ENCODE results near the gene CCL2.
A peak's percentile ranks its signal among the peaks of the same experiment; 100 is the strongest.

Gene CCL2

DNA sequence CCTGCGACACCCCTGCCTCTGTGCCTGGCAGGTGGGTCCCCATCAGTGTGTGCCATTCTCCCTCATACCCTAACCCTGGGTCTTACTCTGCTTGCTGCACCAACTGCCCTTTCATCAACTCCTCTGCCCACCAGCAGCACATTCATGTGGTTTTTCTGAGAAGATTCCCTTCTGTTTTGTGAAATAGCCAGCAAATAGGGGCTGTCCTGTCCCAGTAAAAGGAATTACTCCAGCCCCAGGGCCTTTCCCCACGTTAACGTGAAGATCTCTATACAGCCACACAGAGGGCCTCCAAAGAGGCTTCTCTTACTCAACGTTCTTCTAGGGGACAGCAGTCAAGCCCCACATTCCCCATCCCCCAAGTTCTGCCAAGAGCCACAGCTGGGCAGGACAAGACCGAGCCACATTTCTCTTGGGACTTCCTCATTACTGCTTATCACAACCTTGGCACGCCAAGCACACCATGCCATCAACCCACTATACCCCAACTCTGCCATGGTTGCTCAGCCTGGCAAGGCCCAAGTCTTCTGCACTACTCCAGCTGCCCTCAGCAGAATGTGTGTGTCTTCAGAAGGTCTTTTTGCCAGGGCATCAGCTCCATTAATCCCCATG is 18.7 kb upstream of the CCL2 start:
- Histone ChIP-seq H3K27ac (ENCODE audit: insufficient read depth in 1 of 2, low read depth in 1 of 2, low read length in 2 of 2, poor library complexity in 1 of 2, severe bottlenecking in 2 of 2) (no peak overlapping the region), H3K27me3 (replicated peaks in 2 of 5; ENCODE audit: control insufficient read depth in 4 of 5, insufficient read depth in 5 of 5, low read length in 4 of 5) (no peaks in the 10 kb centered on the region), H3K9me3 (ENCODE audit: control extremely low read depth in 1 of 5, control insufficient read depth in 4 of 5, insufficient read depth in 2 of 5, low read depth in 1 of 5, low read length in 4 of 5) (no peaks in the 10 kb centered on the region), H3K4me3 (ENCODE audit: control insufficient read depth in 1 of 7, extremely low read depth in 1 of 7, insufficient read depth in 4 of 7, low read depth in 2 of 7, low read length in 6 of 7) (no peak overlapping the region), H3K36me3 (ENCODE audit: control insufficient read depth in 4 of 4, insufficient read depth in 4 of 4, low read length in 3 of 4) (no peaks in the 10 kb centered on the region), H3K4me1 (ENCODE audit: control extremely low read depth in 1 of 4, control insufficient read depth in 4 of 4, insufficient read depth in 4 of 4, low read length in 3 of 4) (peaks cover 9 to 72% (median 65%) of the 10 kb centered on the region in 4 experiments)
- ChIA-PET CTCF (interaction anchor here (1.0 to 3.0 kb wide), 5 partner anchors 13 to 125 kb away, joined by 3 to 15 read pairs (median 6); partner anchors contain the start of gene CCL2), POLR2A (interaction anchor here (0.6 kb wide), 1 partner anchor 724 kb away, joined by 3 read pairs; no protein-coding TSS in a partner anchor)
- DNase-seq: peak; percentile 38 to 86 (median 81)
- 45% methylated on average over 6 of the region's 6 CpGs for WGBS (ENCODE audit: insufficient coverage)

- no peak for DNase-seq
- CTCF ChIA-PET: interaction anchor here (1.0 to 3.0 kb wide), 4 partner anchors 18 to 123 kb away, joined by 3 to 15 read pairs (median 6); partner anchors contain the start of gene CCL2
- Histone ChIP-seq H3K27me3 (replicated peaks in 2 of 5; ENCODE audit: control insufficient read depth in 4 of 5, insufficient read depth in 5 of 5, low read length in 4 of 5) (no peaks in the 10 kb centered on the region), H3K9me3 (ENCODE audit: control extremely low read depth in 1 of 5, control insufficient read depth in 4 of 5, insufficient read depth in 2 of 5, low read depth in 1 of 5, low read length in 4 of 5) (no peaks in the 10 kb centered on the region), H3K4me3 (ENCODE audit: control insufficient read depth in 1 of 7, extremely low read depth in 1 of 7, insufficient read depth in 4 of 7, low read depth in 2 of 7, low read length in 6 of 7) (no peak overlapping the region), H3K27ac (ENCODE audit: insufficient read depth in 1 of 2, low read depth in 1 of 2, low read length in 2 of 2, poor library complexity in 1 of 2, severe bottlenecking in 2 of 2) (no peak overlapping the region), H3K36me3 (ENCODE audit: control insufficient read depth in 4 of 4, insufficient read depth in 4 of 4, low read length in 3 of 4) (no peaks in the 10 kb centered on the region), H3K4me1 (ENCODE audit: control extremely low read depth in 1 of 4, control insufficient read depth in 4 of 4, insufficient read depth in 4 of 4, low read length in 3 of 4) (peaks cover 19 to 83% (median 75%) of the 10 kb centered on the region in 4 experiments)
- POLR2A ChIA-PET: no interaction called here
- 100% methylated on average over 3 of the region's 3 CpGs for WGBS (ENCODE audit: insufficient coverage)
Measured at GRCh38 chr17:34237458-34237857, 17.6 kb upstream of the CCL2 start.

DNA sequence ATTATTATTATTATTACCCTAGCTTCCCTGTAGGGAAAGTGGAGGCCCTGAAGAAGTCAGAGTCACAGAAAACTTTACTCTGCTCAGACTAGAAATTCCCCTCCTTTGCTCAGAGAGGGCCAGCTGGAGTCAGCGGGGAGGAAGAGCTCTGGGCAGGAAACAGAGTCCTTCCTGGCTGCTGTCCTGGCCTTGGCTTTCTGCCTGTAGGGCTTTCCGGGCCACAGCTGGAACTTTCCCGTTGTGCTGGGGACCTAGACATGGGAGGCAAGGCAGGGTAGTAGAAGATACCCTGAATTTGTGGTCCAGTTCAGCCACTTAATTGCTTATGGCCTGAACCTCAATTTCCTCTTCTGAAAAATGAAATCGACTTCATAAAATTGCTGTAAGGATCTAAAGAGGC is 14.0 kb upstream of the CCL2 start:
- CTCF ChIA-PET: interaction anchor here (2.3 kb wide), 1 partner anchor 14 kb away, joined by 7 read pairs; the partner anchor contains the start of gene CCL2
- no peak overlapping the region for H3K4me3 ChIP-seq (ENCODE audit: control insufficient read depth in 1 of 7, extremely low read depth in 1 of 7, insufficient read depth in 4 of 7, low read depth in 2 of 7, low read length in 6 of 7)
- WGBS (ENCODE audit: insufficient coverage): 4% methylated on average over 3 of the region's 4 CpGs
- no peaks in the 10 kb centered on the region for H3K9me3 ChIP-seq (ENCODE audit: control extremely low read depth in 1 of 5, control insufficient read depth in 4 of 5, insufficient read depth in 2 of 5, low read depth in 1 of 5, low read length in 4 of 5)
- H3K27ac ChIP-seq (ENCODE audit: insufficient read depth in 1 of 2, low read depth in 1 of 2, low read length in 2 of 2, poor library complexity in 1 of 2, severe bottlenecking in 2 of 2): no peak overlapping the region
- H3K36me3 ChIP-seq (ENCODE audit: control insufficient read depth in 4 of 4, insufficient read depth in 4 of 4, low read length in 3 of 4): no peaks in the 10 kb centered on the region
- peaks cover 40 to 88% (median 78%) of the 10 kb centered on the region in 4 experiments for H3K4me1 ChIP-seq (ENCODE audit: control extremely low read depth in 1 of 4, control insufficient read depth in 4 of 4, insufficient read depth in 4 of 4, low read length in 3 of 4)
- POLR2A ChIA-PET: interaction anchor here (1.3 kb wide), 1 partner anchor 11 kb away, joined by 4 read pairs; no protein-coding TSS in a partner anchor
- H3K27me3 ChIP-seq (replicated peaks in 2 of 5; ENCODE audit: control insufficient read depth in 4 of 5, insufficient read depth in 5 of 5, low read length in 4 of 5): no peaks in the 10 kb centered on the region
- peak in 2 of 3 donors; percentile 42 to 43 for DNase-seq

DNA sequence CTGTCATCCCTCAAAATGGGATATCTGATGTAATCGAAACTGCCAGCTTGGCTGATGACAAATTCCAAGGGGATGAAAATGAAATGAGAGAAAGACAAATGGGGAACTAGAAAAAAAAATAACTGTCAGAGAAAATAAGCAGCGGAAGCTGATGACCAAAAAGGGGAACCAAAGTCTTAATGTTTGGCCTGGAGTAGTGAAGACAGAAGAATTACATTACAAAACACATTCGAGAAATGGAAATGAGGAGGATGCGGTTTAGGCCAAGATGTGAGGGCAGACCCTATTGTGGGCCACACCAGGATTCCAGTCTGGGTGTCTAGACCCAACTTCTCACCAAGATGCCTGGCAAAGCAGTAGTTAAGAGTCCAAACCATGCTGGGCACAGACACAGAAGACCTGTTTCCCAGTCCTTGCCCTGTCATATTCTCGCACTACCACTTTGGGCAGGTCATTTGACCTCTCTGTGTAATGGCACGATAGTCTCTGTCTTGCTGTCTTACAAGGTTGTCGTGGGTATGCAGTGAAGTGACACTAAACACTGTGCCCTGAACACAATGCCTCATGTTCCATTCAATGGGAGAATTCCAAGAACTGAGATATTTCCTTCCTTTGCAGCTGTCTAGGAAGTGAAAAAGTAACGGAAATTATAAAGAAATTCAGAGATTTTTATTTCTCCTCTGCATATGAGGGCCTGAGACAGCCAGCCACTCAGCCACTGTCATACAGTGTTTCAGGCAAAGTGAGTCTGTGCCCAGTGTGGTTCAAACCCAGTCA is 12.3 kb upstream of the CCL2 start:
- Histone ChIP-seq H3K4me3 (ENCODE audit: control insufficient read depth in 1 of 7, extremely low read depth in 1 of 7, insufficient read depth in 4 of 7, low read depth in 2 of 7, low read length in 6 of 7) (peak overlapping the region in 1 of 7 experiments; percentile 18), H3K27ac (ENCODE audit: insufficient read depth in 1 of 2, low read depth in 1 of 2, low read length in 2 of 2, poor library complexity in 1 of 2, severe bottlenecking in 2 of 2) (peak overlapping the region in 1 of 2 experiments; percentile 38), H3K27me3 (replicated peaks in 2 of 5; ENCODE audit: control insufficient read depth in 4 of 5, insufficient read depth in 5 of 5, low read length in 4 of 5) (no peaks in the 10 kb centered on the region), H3K36me3 (ENCODE audit: control insufficient read depth in 4 of 4, insufficient read depth in 4 of 4, low read length in 3 of 4) (no peaks in the 10 kb centered on the region), H3K4me1 (ENCODE audit: control extremely low read depth in 1 of 4, control insufficient read depth in 4 of 4, insufficient read depth in 4 of 4, low read length in 3 of 4) (peaks cover 51 to 91% (median 78%) of the 10 kb centered on the region in 4 experiments), H3K9me3 (ENCODE audit: control extremely low read depth in 1 of 5, control insufficient read depth in 4 of 5, insufficient read depth in 2 of 5, low read depth in 1 of 5, low read length in 4 of 5) (no peaks in the 10 kb centered on the region)
- ChIA-PET POLR2A (interaction anchor here (1.3 kb wide), 1 partner anchor 10 kb away, joined by 4 read pairs; no protein-coding TSS in a partner anchor), CTCF (interaction anchor here (1.3 to 2.3 kb wide), 2 partner anchors 12 to 40 kb away, joined by 3 to 7 read pairs; partner anchors contain the start of gene CCL2)
- 30% methylated on average over 7 of the region's 8 CpGs for WGBS (ENCODE audit: insufficient coverage)
- DNase-seq: peak; percentile 79 to 97 (median 96)

- Histone ChIP-seq H3K9me3 (ENCODE audit: control extremely low read depth in 1 of 5, control insufficient read depth in 4 of 5, insufficient read depth in 2 of 5, low read depth in 1 of 5, low read length in 4 of 5) (no peaks in the 10 kb centered on the region), H3K27me3 (replicated peaks in 2 of 5; ENCODE audit: control insufficient read depth in 4 of 5, insufficient read depth in 5 of 5, low read length in 4 of 5) (no peaks in the 10 kb centered on the region), H3K4me1 (ENCODE audit: control extremely low read depth in 1 of 4, control insufficient read depth in 4 of 4, insufficient read depth in 4 of 4, low read length in 3 of 4) (peaks cover 51 to 91% (median 72%) of the 10 kb centered on the region in 4 experiments), H3K36me3 (ENCODE audit: control insufficient read depth in 4 of 4, insufficient read depth in 4 of 4, low read length in 3 of 4) (no peaks in the 10 kb centered on the region), H3K4me3 (ENCODE audit: control insufficient read depth in 1 of 7, extremely low read depth in 1 of 7, insufficient read depth in 4 of 7, low read depth in 2 of 7, low read length in 6 of 7) (no peak overlapping the region), H3K27ac (ENCODE audit: insufficient read depth in 1 of 2, low read depth in 1 of 2, low read length in 2 of 2, poor library complexity in 1 of 2, severe bottlenecking in 2 of 2) (peak overlapping the region in 1 of 2 experiments; percentile 38)
- no peak for DNase-seq
- ChIA-PET CTCF (interaction anchor here (2.3 kb wide), 1 partner anchor 11 kb away, joined by 7 read pairs; the partner anchor contains the start of gene CCL2), POLR2A (no interaction called here)
- WGBS (ENCODE audit: insufficient coverage): 94% methylated on average over 7 of the region's 7 CpGs
Measured at GRCh38 chr17:34243364-34244320, 11.4 kb upstream of the CCL2 start.

GRCh38 chr17:34245351-34245905 is 9.7 kb upstream of the CCL2 start:
- no peak overlapping the region for H3K4me3 ChIP-seq (ENCODE audit: control insufficient read depth in 1 of 7, extremely low read depth in 1 of 7, insufficient read depth in 4 of 7, low read depth in 2 of 7, low read length in 6 of 7)
- peaks cover 0 to 3% (median 0%) of the 10 kb centered on the region in 5 experiments for H3K27me3 ChIP-seq (replicated peaks in 2 of 5; ENCODE audit: control insufficient read depth in 4 of 5, insufficient read depth in 5 of 5, low read length in 4 of 5)
- H3K27ac ChIP-seq (ENCODE audit: insufficient read depth in 1 of 2, low read depth in 1 of 2, low read length in 2 of 2, poor library complexity in 1 of 2, severe bottlenecking in 2 of 2): no peak overlapping the region
- 96% methylated on average over 2 of the region's 6 CpGs for WGBS (ENCODE audit: insufficient coverage)
- ChIA-PET POLR2A (no interaction called here), CTCF (interaction anchor here (1.0 kb wide), 1 partner anchor 116 kb away, joined by 3 read pairs; no protein-coding TSS in a partner anchor)
- no peak for DNase-seq
- peaks cover 48 to 90% (median 63%) of the 10 kb centered on the region in 4 experiments for H3K4me1 ChIP-seq (ENCODE audit: control extremely low read depth in 1 of 4, control insufficient read depth in 4 of 4, insufficient read depth in 4 of 4, low read length in 3 of 4)
- no peaks in the 10 kb centered on the region for H3K36me3 ChIP-seq (ENCODE audit: control insufficient read depth in 4 of 4, insufficient read depth in 4 of 4, low read length in 3 of 4)
- H3K9me3 ChIP-seq (ENCODE audit: control extremely low read depth in 1 of 5, control insufficient read depth in 4 of 5, insufficient read depth in 2 of 5, low read depth in 1 of 5, low read length in 4 of 5): no peaks in the 10 kb centered on the region
